ENCODE data around the gene CLPX.

Gene CLPX

GRCh38 chr15:65214010-65214409 lies 28.9 kb upstream of the CLPX start:
- Histone ChIP-seq H3K9ac (ENCODE audit: low read depth, low read length, poor library complexity) (no peak overlapping the region), H2BK5ac (ENCODE audit: low read length) (peak overlapping the region; percentile 8), H3K79me1 (ENCODE audit: low read depth, low read length) (no peaks in the 10 kb centered on the region), H3K36me3 (replicated peaks in 1 of 2; ENCODE audit: control insufficient read depth in 2 of 2, insufficient read depth in 2 of 2, low read length in 2 of 2) (no peaks in the 10 kb centered on the region), H2BK12ac (ENCODE audit: low read length) (no peak overlapping the region), H2BK120ac (ENCODE audit: low read depth, low read length) (no peak overlapping the region), H2AK5ac (ENCODE audit: low read depth, low read length) (peak overlapping the region; percentile 43), H4K8ac (ENCODE audit: low read depth, low read length) (no peak overlapping the region), H3K4ac (ENCODE audit: low read length) (no peak overlapping the region), H3K4me1 (ENCODE audit: control insufficient read depth in 2 of 2, insufficient read depth in 1 of 2, low read depth in 1 of 2, low read length in 2 of 2) (peaks cover 4 to 5% of the 10 kb centered on the region in 2 donors), H4K91ac (ENCODE audit: low read depth, low read length, poor library complexity) (no peak overlapping the region), H2AFZ (ENCODE audit: low read length) (no peak overlapping the region), H3K4me3 (ENCODE audit: low read length in 2 of 2) (peak overlapping the region in 1 of 2 donors; percentile 17), H3K4me2 (ENCODE audit: insufficient read depth, low read length, poor library complexity, severe bottlenecking) (no peak overlapping the region), H2BK15ac (ENCODE audit: low read length) (no peak overlapping the region), H3K23ac (ENCODE audit: low read depth, low read length, poor library complexity) (no peak overlapping the region), H3K18ac (ENCODE audit: low read length) (no peak overlapping the region), H3K9me3 (replicated peaks in 1 of 2; ENCODE audit: control insufficient read depth in 2 of 2, insufficient read depth in 1 of 2, low read depth in 1 of 2, low read length in 2 of 2) (no peaks in the 10 kb centered on the region), H3K14ac (ENCODE audit: low read length) (no peak overlapping the region), H3K27me3 (ENCODE audit: control insufficient read depth in 3 of 3, insufficient read depth in 3 of 3, low read depth in 1 of 3, low read length in 3 of 3) (peaks cover 0 to 8% (median 0%) of the 10 kb centered on the region in 3 experiments), H3K27ac (replicated peaks; ENCODE audit: low read length) (no peak overlapping the region)
- DNase-seq (ENCODE audit: low spot score): no peak
- no CpG with 5 or more reads among the region's 4 CpGs for WGBS, 2 donors (ENCODE audit: extremely low coverage in 2 of 2, insufficient read length in 2 of 2, insufficient replicate concordance in 1 of 2)

GRCh38 chr15:65213241-65213640 lies 28.1 kb upstream of the CLPX start:
- Histone ChIP-seq H3K23ac (ENCODE audit: low read depth, low read length, poor library complexity) (no peak overlapping the region), H3K4me2 (ENCODE audit: insufficient read depth, low read length, poor library complexity, severe bottlenecking) (no peak overlapping the region), H4K91ac (ENCODE audit: low read depth, low read length, poor library complexity) (no peak overlapping the region), H4K8ac (ENCODE audit: low read depth, low read length) (no peak overlapping the region), H2BK120ac (ENCODE audit: low read depth, low read length) (no peak overlapping the region), H2BK12ac (ENCODE audit: low read length) (no peak overlapping the region), H2AK5ac (ENCODE audit: low read depth, low read length) (no peak overlapping the region), H3K14ac (ENCODE audit: low read length) (no peak overlapping the region), H3K4me3 (ENCODE audit: low read length in 2 of 2) (no peak overlapping the region), H3K79me1 (ENCODE audit: low read depth, low read length) (no peaks in the 10 kb centered on the region), H3K4ac (ENCODE audit: low read length) (no peak overlapping the region), H3K9me3 (replicated peaks in 1 of 2; ENCODE audit: control insufficient read depth in 2 of 2, insufficient read depth in 1 of 2, low read depth in 1 of 2, low read length in 2 of 2) (no peaks in the 10 kb centered on the region), H2BK15ac (ENCODE audit: low read length) (no peak overlapping the region), H3K27ac (replicated peaks; ENCODE audit: low read length) (no peak overlapping the region), H3K18ac (ENCODE audit: low read length) (no peak overlapping the region), H3K27me3 (ENCODE audit: control insufficient read depth in 3 of 3, insufficient read depth in 3 of 3, low read depth in 1 of 3, low read length in 3 of 3) (peaks cover 0 to 8% (median 0%) of the 10 kb centered on the region in 3 experiments), H3K9ac (ENCODE audit: low read depth, low read length, poor library complexity) (no peak overlapping the region), H2AFZ (ENCODE audit: low read length) (no peak overlapping the region), H3K36me3 (replicated peaks in 1 of 2; ENCODE audit: control insufficient read depth in 2 of 2, insufficient read depth in 2 of 2, low read length in 2 of 2) (no peaks in the 10 kb centered on the region), H2BK5ac (ENCODE audit: low read length) (no peak overlapping the region), H3K4me1 (ENCODE audit: control insufficient read depth in 2 of 2, insufficient read depth in 1 of 2, low read depth in 1 of 2, low read length in 2 of 2) (peaks cover 4 to 10% of the 10 kb centered on the region in 2 donors)
- no CpG with 5 or more reads among the region's 2 CpGs for WGBS, 2 donors (ENCODE audit: extremely low coverage in 2 of 2, insufficient read length in 2 of 2, insufficient replicate concordance in 1 of 2)
- no peak for DNase-seq (ENCODE audit: low spot score)

GRCh38 chr15:65212097-65212496 lies 27.0 kb upstream of the CLPX start:
- Histone ChIP-seq H3K4me2 (ENCODE audit: insufficient read depth, low read length, poor library complexity, severe bottlenecking) (no peak overlapping the region), H3K79me1 (ENCODE audit: low read depth, low read length) (no peaks in the 10 kb centered on the region), H3K4me1 (ENCODE audit: control insufficient read depth in 2 of 2, insufficient read depth in 1 of 2, low read depth in 1 of 2, low read length in 2 of 2) (peaks cover 4 to 11% of the 10 kb centered on the region in 2 donors), H3K27ac (replicated peaks; ENCODE audit: low read length) (no peak overlapping the region), H2BK12ac (ENCODE audit: low read length) (no peak overlapping the region), H3K23ac (ENCODE audit: low read depth, low read length, poor library complexity) (no peak overlapping the region), H3K27me3 (ENCODE audit: control insufficient read depth in 3 of 3, insufficient read depth in 3 of 3, low read depth in 1 of 3, low read length in 3 of 3) (peaks cover 0 to 16% (median 0%) of the 10 kb centered on the region in 3 experiments), H2AFZ (ENCODE audit: low read length) (no peak overlapping the region), H3K18ac (ENCODE audit: low read length) (no peak overlapping the region), H3K9me3 (replicated peaks in 1 of 2; ENCODE audit: control insufficient read depth in 2 of 2, insufficient read depth in 1 of 2, low read depth in 1 of 2, low read length in 2 of 2) (no peaks in the 10 kb centered on the region), H2BK120ac (ENCODE audit: low read depth, low read length) (no peak overlapping the region), H3K4ac (ENCODE audit: low read length) (no peak overlapping the region), H2AK5ac (ENCODE audit: low read depth, low read length) (no peak overlapping the region), H3K36me3 (replicated peaks in 1 of 2; ENCODE audit: control insufficient read depth in 2 of 2, insufficient read depth in 2 of 2, low read length in 2 of 2) (no peaks in the 10 kb centered on the region), H2BK5ac (ENCODE audit: low read length) (no peak overlapping the region), H3K4me3 (ENCODE audit: low read length in 2 of 2) (no peak overlapping the region), H3K9ac (ENCODE audit: low read depth, low read length, poor library complexity) (no peak overlapping the region), H4K8ac (ENCODE audit: low read depth, low read length) (no peak overlapping the region), H2BK15ac (ENCODE audit: low read length) (no peak overlapping the region), H4K91ac (ENCODE audit: low read depth, low read length, poor library complexity) (no peak overlapping the region), H3K14ac (ENCODE audit: low read length) (no peak overlapping the region)
- DNase-seq (ENCODE audit: low spot score): no peak
- no CpG with 5 or more reads among the region's 5 CpGs for WGBS, 2 donors (ENCODE audit: extremely low coverage in 2 of 2, insufficient read length in 2 of 2, insufficient replicate concordance in 1 of 2)

GRCh38 chr15:65211482-65211982 lies 26.4 kb upstream of the CLPX start:
- H2BK12ac ChIP-seq (ENCODE audit: low read length): no peak overlapping the region
- peak overlapping the region; percentile 9 for H2AK5ac ChIP-seq (ENCODE audit: low read depth, low read length)
- peaks cover 4 to 13% of the 10 kb centered on the region in 2 donors for H3K4me1 ChIP-seq (ENCODE audit: control insufficient read depth in 2 of 2, insufficient read depth in 1 of 2, low read depth in 1 of 2, low read length in 2 of 2)
- no peak for DNase-seq (ENCODE audit: low spot score)
- no peaks in the 10 kb centered on the region for H3K9me3 ChIP-seq (replicated peaks in 1 of 2; ENCODE audit: control insufficient read depth in 2 of 2, insufficient read depth in 1 of 2, low read depth in 1 of 2, low read length in 2 of 2)
- no peak overlapping the region for H4K91ac ChIP-seq (ENCODE audit: low read depth, low read length, poor library complexity)
- H3K14ac ChIP-seq (ENCODE audit: low read length): peak overlapping the region; percentile 3
- H3K27ac ChIP-seq (replicated peaks; ENCODE audit: low read length): no peak overlapping the region
- H3K23ac ChIP-seq (ENCODE audit: low read depth, low read length, poor library complexity): no peak overlapping the region
- H3K4ac ChIP-seq (ENCODE audit: low read length): no peak overlapping the region
- peak overlapping the region; percentile 2 for H3K18ac ChIP-seq (ENCODE audit: low read length)
- H3K4me2 ChIP-seq (ENCODE audit: insufficient read depth, low read length, poor library complexity, severe bottlenecking): no peak overlapping the region
- no peaks in the 10 kb centered on the region for H3K36me3 ChIP-seq (replicated peaks in 1 of 2; ENCODE audit: control insufficient read depth in 2 of 2, insufficient read depth in 2 of 2, low read length in 2 of 2)
- peaks cover 0 to 16% (median 0%) of the 10 kb centered on the region in 3 experiments for H3K27me3 ChIP-seq (ENCODE audit: control insufficient read depth in 3 of 3, insufficient read depth in 3 of 3, low read depth in 1 of 3, low read length in 3 of 3)
- H3K4me3 ChIP-seq (ENCODE audit: low read length in 2 of 2): no peak overlapping the region
- H4K8ac ChIP-seq (ENCODE audit: low read depth, low read length): no peak overlapping the region
- H3K9ac ChIP-seq (ENCODE audit: low read depth, low read length, poor library complexity): no peak overlapping the region
- no peaks in the 10 kb centered on the region for H3K79me1 ChIP-seq (ENCODE audit: low read depth, low read length)
- no peak overlapping the region for H2BK15ac ChIP-seq (ENCODE audit: low read length)
- H2BK120ac ChIP-seq (ENCODE audit: low read depth, low read length): no peak overlapping the region
- H2BK5ac ChIP-seq (ENCODE audit: low read length): no peak overlapping the region
- peak overlapping the region; percentile 8 for H2AFZ ChIP-seq (ENCODE audit: low read length)
- no CpG with 5 or more reads among the region's 6 CpGs for WGBS, 2 donors (ENCODE audit: extremely low coverage in 2 of 2, insufficient read length in 2 of 2, insufficient replicate concordance in 1 of 2)
